Left hindlimb (tissue), 1 donor: ENCODE results near the gene ST8SIA4.
"Not testable (repeated sequence)": the region's sequence is repeated elsewhere in the genome, so short reads cannot be mapped to it uniquely, and the experiment has no call there.

Source experiments
- DNase-seq: peaks from one replicate; pipeline ENCODE4 v3.0.0-alpha.2; 2018

The ST8SIA4 gene

GRCh38 chr5:100828071-100828897, 74.8 kb downstream of the ST8SIA4 start:
- no peak for DNase-seq

GRCh38 chr5:100827481-100827889, 75.6 kb downstream of the ST8SIA4 start:
- DNase-seq, result peak; percentile 47

- no peak for DNase-seq
Measured at GRCh38 chr5:100826133-100826532, 76.9 kb downstream of the ST8SIA4 start.

- no peak for DNase-seq
Measured at GRCh38 chr5:100824635-100825034, 78.4 kb downstream of the ST8SIA4 start.

GRCh38 chr5:100823812-100824211, 79.3 kb downstream of the ST8SIA4 start:
- no peak for DNase-seq

- no peak for DNase-seq
Measured at GRCh38 chr5:100821751-100822150, 81.3 kb downstream of the ST8SIA4 start.

- DNase-seq, result no peak
Measured at GRCh38 chr5:100818340-100818739, 84.7 kb downstream of the ST8SIA4 start.

GRCh38 chr5:100803397-100803796, 99.7 kb downstream of the ST8SIA4 start:
- DNase-seq, result peak; percentile 56

- DNase-seq, result no peak
Measured at GRCh38 chr5:100802208-100802607, 100.9 kb downstream of the ST8SIA4 start.

- DNase-seq, result no peak
Measured at GRCh38 chr5:100800562-100800961, 102.5 kb downstream of the ST8SIA4 start.

- no peak for DNase-seq
Measured at GRCh38 chr5:100799166-100799565, 103.9 kb downstream of the ST8SIA4 start.

GRCh38 chr5:100797861-100798260, 105.2 kb downstream of the ST8SIA4 start:
- DNase-seq, result no peak

- DNase-seq, result no peak
Measured at GRCh38 chr5:100796851-100797250, 106.2 kb downstream of the ST8SIA4 start.

- no peak for DNase-seq
Measured at GRCh38 chr5:100794844-100795243, 108.2 kb downstream of the ST8SIA4 start.

GRCh38 chr5:100794218-100794617, 108.9 kb downstream of the ST8SIA4 start:
- DNase-seq, result no peak

- DNase-seq, result no peak
Measured at GRCh38 chr5:100792781-100793180, 110.3 kb downstream of the ST8SIA4 start.

GRCh38 chr5:100791391-100791790, 111.7 kb downstream of the ST8SIA4 start:
- DNase-seq, result no peak

GRCh38 chr5:100790951-100791350, 112.1 kb downstream of the ST8SIA4 start:
- no peak for DNase-seq

- DNase-seq, result no peak
Measured at GRCh38 chr5:100790170-100790665, 112.9 kb downstream of the ST8SIA4 start.

GRCh38 chr5:100789694-100790093, 113.4 kb downstream of the ST8SIA4 start:
- no peak for DNase-seq

GRCh38 chr5:100788417-100788816, 114.7 kb downstream of the ST8SIA4 start:
- no peak for DNase-seq

GRCh38 chr5:100787648-100788047, 115.4 kb downstream of the ST8SIA4 start:
- DNase-seq, result no peak

- DNase-seq, result not testable (repeated sequence)
Measured at GRCh38 chr5:100785536-100785935, 117.5 kb downstream of the ST8SIA4 start.

GRCh38 chr5:100780376-100780870, 122.7 kb downstream of the ST8SIA4 start:
- DNase-seq, result no peak
